GM19328 (cell line): Measurements from ENCODE around the gene FAM174C.

ENCODE experiments used
- ATAC-seq: cut with Tn5 transposase; IDR thresholded peaks from one replicate; pipeline ENCODE4 v1.9.1; 2021; ENCODE audit warnings: mild to moderate bottlenecking, moderate library complexity; ENCODE audit not compliant: unreplicated experiment

The FAM174C gene

DNA sequence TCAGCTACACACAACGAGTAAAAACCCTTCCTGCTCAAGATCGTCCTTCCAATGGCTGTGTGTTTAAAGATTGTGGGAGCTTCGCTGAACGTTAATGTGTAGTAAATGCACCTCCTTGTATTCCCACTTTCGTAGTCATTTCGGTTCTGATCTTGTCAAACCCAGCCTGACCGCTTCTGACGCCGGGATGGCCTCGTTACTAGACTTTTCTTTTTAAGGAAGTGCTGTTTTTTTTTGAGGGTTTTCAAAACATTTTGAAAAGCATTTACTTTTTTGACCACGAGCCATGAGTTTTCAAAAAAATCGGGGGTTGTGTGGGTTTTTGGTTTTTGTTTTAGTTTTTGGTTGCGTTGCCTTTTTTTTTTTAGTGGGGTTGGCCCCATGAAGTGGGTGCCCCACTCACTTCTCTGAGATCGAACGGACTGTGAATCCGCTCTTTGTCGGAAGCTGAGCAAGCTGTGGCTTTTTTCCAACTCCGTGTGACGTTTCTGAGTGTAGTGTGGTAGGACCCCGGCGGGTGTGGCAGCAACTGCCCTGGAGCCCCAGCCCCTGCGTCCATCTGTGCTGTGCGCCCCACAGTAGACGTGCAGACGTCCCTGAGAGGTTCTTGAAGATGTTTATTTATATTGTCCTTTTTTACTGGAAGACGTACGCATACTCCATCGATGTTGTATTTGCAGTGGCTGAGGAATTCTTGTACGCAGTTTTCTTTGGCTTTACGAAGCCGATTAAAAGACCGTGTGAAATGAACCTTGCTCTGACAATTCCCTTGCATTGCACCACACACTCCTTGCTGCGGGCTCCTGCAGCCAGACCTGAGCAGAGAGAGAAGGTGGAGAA lies 2.7 kb upstream of the FAM174C start:
- no peak for ATAC-seq

GRCh38 chr19:1273263-1274041 lies 1.9 kb upstream of the FAM174C start:
- no peak for ATAC-seq

- ATAC-seq, result no peak
Measured at GRCh38 chr19:1274081-1274851, 1.1 kb upstream of the FAM174C start.

GRCh38 chr19:1274852-1275259 lies 474 bp upstream of the FAM174C start:
- ATAC-seq, result no peak

DNA sequence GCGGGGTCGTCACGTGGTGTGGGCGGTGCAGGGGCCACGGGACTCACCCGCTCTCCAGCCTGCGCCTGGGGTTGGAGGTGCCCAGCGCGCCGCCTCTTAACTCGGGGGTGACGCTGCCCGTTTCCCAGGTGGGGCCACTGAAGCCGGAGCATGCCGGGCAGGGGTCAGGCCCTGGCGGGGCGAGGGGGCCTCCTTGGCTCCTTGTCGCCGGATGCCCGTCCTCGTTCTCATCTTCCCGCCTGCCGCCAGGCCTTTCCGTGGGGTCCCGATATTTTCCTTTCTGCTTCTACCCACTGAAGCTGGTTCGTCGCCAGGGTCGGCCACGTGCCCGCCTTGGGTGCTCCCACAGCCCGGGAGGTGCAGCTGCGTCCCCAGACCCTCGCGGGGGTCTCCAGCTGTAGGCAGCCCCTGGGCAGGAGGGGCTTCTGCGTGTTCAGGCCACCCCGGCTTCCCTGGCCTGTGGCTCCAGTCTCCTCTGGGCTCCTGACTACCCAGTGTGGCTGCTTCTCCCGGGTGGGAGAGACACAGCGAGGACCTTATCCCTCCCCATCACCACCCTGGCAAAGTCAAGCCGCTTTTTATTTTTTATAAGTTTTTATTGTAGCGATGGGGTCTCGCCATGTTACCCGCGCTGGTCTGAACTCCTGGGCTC lies 772 bp downstream of the FAM174C start:
- ATAC-seq, result no peak

DNA sequence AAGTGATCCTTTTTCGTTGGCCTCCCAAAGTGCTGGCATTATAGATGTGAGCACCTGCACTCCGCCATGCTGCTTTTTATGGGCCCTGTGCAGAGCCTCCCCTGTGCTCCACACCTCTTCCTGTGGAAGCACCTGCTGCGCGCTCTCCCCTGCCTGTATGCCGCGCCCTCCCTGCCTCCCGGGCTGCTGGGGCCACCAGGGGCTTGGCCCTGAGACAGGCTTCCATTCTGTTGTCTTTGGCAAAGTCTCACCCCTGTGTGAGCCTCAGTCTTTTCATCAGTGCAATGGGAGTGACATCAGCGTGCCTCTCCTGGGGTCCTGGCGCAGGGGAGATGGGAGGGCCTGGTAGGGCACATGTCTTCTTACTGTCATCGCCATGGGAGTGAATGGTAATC lies 1.3 kb downstream of the FAM174C start:
- ATAC-seq, result no peak

DNA sequence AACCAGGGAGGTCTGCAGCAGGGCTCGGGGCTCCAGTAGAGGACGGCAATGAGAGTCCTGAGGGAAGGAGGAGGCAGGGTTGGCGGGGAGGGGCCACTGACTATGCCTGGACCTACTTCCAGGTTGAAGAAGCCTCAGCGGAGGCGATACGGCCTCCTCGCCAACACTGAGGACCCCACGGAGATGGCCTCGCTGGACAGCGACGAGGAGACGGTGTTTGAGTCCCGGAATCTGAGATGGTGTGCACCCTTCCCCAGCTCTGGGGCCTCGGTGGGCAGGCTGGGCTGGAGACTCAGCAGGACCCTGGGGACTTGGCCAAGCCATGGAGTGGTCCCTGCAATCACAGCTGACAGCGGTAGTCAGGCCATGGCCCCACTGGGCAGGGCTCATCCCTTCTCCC lies 1.7 kb downstream of the FAM174C start:
- no peak for ATAC-seq

- no peak for ATAC-seq
Measured at GRCh38 chr19:1278074-1278473, 2.7 kb downstream of the FAM174C start.

GRCh38 chr19:1278713-1279660 lies 3.7 kb downstream of the FAM174C start:
- ATAC-seq, result no peak

GRCh38 chr19:1279782-1280341 lies 4.5 kb downstream of the FAM174C start:
- no peak for ATAC-seq

DNA sequence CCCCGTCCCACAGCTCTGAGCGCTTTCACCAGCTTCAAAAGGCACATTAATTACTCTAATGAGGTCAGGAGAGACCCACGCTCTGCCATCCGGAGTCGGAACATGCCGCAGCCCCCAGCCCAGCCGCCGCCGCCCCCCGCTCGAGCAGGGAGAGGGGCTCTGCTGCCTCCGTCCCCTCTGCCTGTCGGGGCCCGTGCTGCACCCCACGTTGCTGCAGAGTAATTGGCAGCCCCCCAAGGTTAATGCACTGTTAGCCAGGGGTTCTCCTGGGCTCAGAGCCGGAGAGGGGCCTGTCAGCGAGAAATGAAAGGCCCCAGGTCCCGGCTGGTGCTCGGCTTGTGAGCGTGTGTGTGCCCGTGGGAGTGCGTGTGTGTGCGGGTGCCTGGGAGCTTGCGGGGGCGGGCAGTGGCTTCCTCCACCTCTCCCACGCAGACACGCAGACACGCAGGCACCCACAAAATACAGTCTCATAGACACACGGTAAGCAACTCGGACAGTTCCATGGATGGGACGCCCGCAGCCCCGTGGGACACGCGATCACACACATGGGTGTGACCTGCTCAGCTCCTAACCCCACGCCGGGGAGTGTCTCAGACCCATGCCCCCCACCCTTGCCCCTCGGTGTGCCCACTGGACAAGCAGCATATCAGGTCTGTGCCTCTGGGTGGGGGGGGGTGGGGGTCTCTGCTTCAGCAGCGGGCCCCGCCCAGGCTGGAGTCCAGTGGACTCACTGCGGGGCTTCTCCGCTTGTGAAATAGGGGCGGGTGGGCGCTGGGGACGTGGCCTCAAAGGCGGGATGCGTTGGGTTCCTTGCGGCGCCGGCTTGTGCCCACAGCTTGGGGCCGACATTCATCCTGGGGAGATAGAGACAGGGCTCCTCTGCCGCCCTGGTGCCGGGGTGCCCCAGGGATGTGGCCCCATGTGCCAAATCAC lies 5.6 kb downstream of the FAM174C start:
- no peak for ATAC-seq

DNA sequence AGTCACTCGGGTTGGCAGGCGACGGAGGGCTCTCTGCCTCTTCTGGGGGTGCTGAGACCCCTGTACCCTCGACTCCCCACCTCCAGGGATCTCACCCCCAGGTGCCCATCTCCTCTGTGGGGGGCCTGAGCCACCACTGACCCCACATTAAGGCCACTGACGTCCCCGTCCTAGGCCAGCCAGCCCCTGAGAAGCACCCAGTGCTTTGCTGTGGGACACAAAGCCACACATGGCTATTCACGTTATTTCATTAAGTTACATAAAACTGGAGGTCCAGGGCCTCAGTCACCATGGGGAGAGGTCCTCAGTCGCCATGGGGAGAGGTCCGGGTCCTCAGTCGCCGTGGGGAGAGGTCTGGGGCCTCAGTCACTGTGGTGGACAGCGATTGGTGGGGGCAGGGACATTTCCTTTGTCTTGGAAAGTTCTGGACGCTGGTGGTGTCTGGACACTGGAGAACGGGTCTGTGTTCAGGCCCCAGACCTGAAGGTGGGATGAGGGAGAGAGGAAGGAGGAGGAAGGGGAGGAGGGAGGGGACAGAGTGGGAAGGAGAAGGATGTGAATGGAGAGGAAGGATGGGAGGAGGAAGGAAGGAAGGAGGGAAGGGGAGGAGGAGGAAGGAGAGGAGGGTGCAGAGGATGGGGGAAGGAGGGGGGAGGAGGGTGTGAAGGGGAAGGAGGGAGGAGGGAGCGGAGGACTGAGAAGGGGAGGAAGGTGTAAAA lies 6.4 kb downstream of the FAM174C start:
- ATAC-seq, result no peak

DNA sequence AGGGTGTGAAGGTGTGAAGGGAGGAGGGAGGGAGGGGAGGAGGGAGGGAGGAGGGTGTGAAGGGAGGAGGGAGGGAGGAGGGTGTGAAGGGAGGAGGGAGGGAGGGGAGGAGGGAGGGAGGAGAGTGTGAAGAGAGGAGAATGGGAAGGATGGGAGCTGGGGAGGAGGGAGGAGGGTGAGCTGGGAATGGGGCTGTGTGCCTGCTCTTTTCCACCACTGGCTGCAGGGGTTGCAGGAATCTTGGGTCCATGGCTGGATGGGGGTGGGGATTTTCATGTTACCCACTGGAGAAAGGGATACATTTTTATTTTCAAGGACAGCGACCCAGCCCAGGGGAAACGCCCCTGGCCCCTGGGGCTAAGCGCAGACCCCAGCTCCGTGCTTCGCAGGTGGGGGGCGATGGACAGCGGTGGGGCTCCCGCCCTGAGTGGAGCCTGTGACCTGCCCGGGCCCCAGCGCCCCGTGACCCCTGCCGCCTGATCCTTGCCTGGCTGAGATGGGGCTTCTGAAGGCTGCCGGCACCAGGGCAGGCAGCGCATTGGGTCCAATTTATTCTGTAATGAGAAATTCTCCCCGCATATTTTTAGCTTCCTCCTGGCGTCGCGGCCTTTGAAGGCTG lies 7.4 kb downstream of the FAM174C start:
- no peak for ATAC-seq

- no peak for ATAC-seq
Measured at GRCh38 chr19:1283207-1283916, 8.0 kb downstream of the FAM174C start.

GRCh38 chr19:1283917-1284292 lies 8.6 kb downstream of the FAM174C start:
- no peak for ATAC-seq

DNA sequence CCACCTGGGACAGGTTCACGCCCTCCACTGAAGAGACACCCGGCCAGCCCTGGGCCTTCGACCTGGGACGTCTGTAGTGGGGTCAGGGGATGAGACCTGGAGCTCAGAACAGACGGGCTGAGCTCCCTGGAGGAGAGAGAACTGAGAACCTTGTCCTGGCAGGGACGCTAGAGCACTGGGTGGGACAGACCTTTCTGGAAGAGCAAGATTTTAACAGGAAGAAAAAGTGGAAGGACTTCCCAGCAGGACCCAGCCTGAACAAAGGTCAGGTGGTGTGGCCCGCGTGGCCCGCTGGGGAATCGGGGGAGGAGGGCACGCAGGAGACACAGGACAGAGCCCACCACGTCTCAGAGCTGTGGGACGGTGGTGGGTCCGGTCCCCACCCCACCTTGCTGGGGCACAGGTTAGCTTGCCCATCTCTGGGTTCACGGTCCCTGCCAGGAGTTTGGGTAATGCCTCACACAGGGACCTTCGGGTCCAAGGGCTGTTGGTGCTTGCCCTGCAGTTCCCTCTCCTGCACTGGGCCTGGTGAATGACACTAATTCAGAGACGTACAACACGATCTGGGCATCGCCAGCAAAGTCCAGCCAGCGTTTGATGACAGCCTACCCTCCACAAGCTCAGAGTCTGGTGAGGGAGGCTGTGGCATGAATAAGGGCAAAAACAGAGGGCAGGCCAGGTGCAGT lies 9.1 kb downstream of the FAM174C start:
- no peak for ATAC-seq
